Testis (tissue), 3 donors: ENCODE data around the gene ACOT9. TPM values are rescaled to one million over a fixed set of nuclear protein-coding genes. Genes with fewer than 3 reads are reported as not detected.
"Not testable (repeated sequence)": the region's sequence is repeated elsewhere in the genome, so short reads cannot be mapped to it uniquely, and the experiment has no call there.

Experiments
- DNase-seq: peaks from one replicate; pipeline ENCODE4 v3.0.0-alpha.2; 2019
- H3K27ac ChIP-seq, 2 donors: fragments of 200-600 bp; sonication (generic); one replicate each; pipeline ENCODE4 v1.5.1; 2019
- H3K27me3 ChIP-seq: fragments of 200-600 bp; sonication (generic); one replicate; pipeline ENCODE4 v1.5.1; 2019
- H3K36me3 ChIP-seq: fragments of 200-600 bp; sonication (generic); one replicate; pipeline ENCODE4 v1.5.1; 2017; ENCODE audit warnings: low read depth; ENCODE audit errors: missing control alignments
- H3K4me1 ChIP-seq: fragments of 200-600 bp; sonication (generic); one replicate; pipeline ENCODE4 v1.5.1; 2019
- H3K4me3 ChIP-seq, 2 donors: fragments of 200-600 bp; sonication (generic); one replicate each; pipeline ENCODE4 v1.5.1; 2017 to 2019
- H3K9me3 ChIP-seq: fragments of 200-600 bp; sonication (generic); one replicate; pipeline ENCODE4 v1.5.1; 2017
- CTCF ChIP-seq, 3 experiments: fragments of 450-650 bp in 2 of 3; fragments of 200-600 bp in 1 of 3; sonication (generic) in 1 of 3; IDR thresholded peaks; one replicate each; pipeline ENCODE4 v1.5.1; 2016 to 2019; ENCODE audit warnings: antibody characterized with exemption in 3 of 3, mild to moderate bottlenecking in 2 of 3, moderate library complexity in 1 of 3
- POLR2A ChIP-seq: fragments of 450-650 bp; IDR thresholded peaks from one replicate; pipeline ENCODE4 v1.6.1; 2017; ENCODE audit warnings: antibody characterized with exemption, mild to moderate bottlenecking, moderate library complexity
- WGBS, 2 donors: methylation state at CpG; one replicate each; pipeline ENCODE4 v1.1.5; 2018; 5-methylcytosine and 5-hydroxymethylcytosine counted together
- intact Hi-C: fragments of 100-400 bp; cut with DNase I; formaldehyde crosslinking; loops from one replicate; pipeline ENCODE4 v1.15.1; 2023; ENCODE audit warnings: low total_unique reads
- polyA plus RNA-seq: library from polyadenylated mRNA; stranded (reverse); fragments of 350-450 nt; fragmentation: Illumina TruSeq; extraction: RNeasy Lipid Tissue Mini Kit (QIAGEN cat#74804); gene quantifications from one replicate; pipeline ENCODE4 v1.2.3, GENCODE V29; 2014; ENCODE audit warnings: low read depth, low replicate concordance; ENCODE audit not compliant: insufficient read depth
- total RNA-seq, 2 donors: library from RNA; depleted of rRNA; stranded (reverse); fragments of >200 nt; gene quantifications; one replicate each; pipeline ENCODE4 v1.2.3, GENCODE V29; 2016

ACOT9 gene
- total and polyA plus RNA-seq, 3 donors from 2014 or later = 22.0 to 29.4 (median 27.1) TPM

- Histone ChIP-seq H3K4me3 (no peak overlapping the region), H3K9me3 (no peaks in the 10 kb centered on the region), H3K27me3 (no peaks in the 10 kb centered on the region), H3K4me1 (no peaks in the 10 kb centered on the region), H3K27ac (no peak overlapping the region), H3K36me3 (no peaks in the 10 kb centered on the region)
- WGBS, 2 donors = 40 to 70% methylated on average over 1 of the region's 1 CpG
- TF ChIP-seq CTCF (IDR thresholded peaks at IDR 0.05) = no peak
- TF ChIP-seq POLR2A = no peak
- intact Hi-C loops = no loop called here
- no peak for DNase-seq
These were observed 80.2 kb downstream of the ACOT9 start for GRCh38 chrX:23662853-23663252.

- no peak overlapping the region for H3K27ac ChIP-seq
- no peak overlapping the region for H3K4me3 ChIP-seq
- no peak for DNase-seq
- intact Hi-C loops = no loop called here
- no peaks in the 10 kb centered on the region for H3K27me3 ChIP-seq
- no peaks in the 10 kb centered on the region for H3K36me3 ChIP-seq
- 70 to 73% methylated on average over 3 of the region's 3 CpGs for WGBS, 2 donors
- H3K9me3 ChIP-seq = no peaks in the 10 kb centered on the region
- H3K4me1 ChIP-seq = no peaks in the 10 kb centered on the region
- no peak for TF ChIP-seq POLR2A
- no peak for TF ChIP-seq CTCF (IDR thresholded peaks at IDR 0.05)
These were observed 80.9 kb downstream of the ACOT9 start for GRCh38 chrX:23662187-23662586.

- TF ChIP-seq CTCF (IDR thresholded peaks at IDR 0.05) = no peak
- no peak for TF ChIP-seq POLR2A
- Histone ChIP-seq H3K9me3 (no peaks in the 10 kb centered on the region), H3K27me3 (no peaks in the 10 kb centered on the region), H3K36me3 (no peaks in the 10 kb centered on the region), H3K4me3 (no peak overlapping the region), H3K27ac (no peak overlapping the region), H3K4me1 (no peaks in the 10 kb centered on the region)
- no peak for DNase-seq
- intact Hi-C loops = no loop called here
- WGBS, 2 donors = 83 to 88% methylated on average over 1 of the region's 1 CpG
These were observed 81.4 kb downstream of the ACOT9 start for GRCh38 chrX:23661671-23662070.

GRCh38 chrX:23660766-23661132 is 82.3 kb downstream of the ACOT9 start:
- 100% methylated on average over 2 of the region's 2 CpGs for WGBS, 2 donors
- no peaks in the 10 kb centered on the region for H3K36me3 ChIP-seq
- no peak overlapping the region for H3K27ac ChIP-seq
- no peaks in the 10 kb centered on the region for H3K4me1 ChIP-seq
- intact Hi-C loops = no loop called here
- DNase-seq = no peak
- no peaks in the 10 kb centered on the region for H3K27me3 ChIP-seq
- H3K9me3 ChIP-seq = no peaks in the 10 kb centered on the region
- no peak overlapping the region for H3K4me3 ChIP-seq
- TF ChIP-seq CTCF (IDR thresholded peaks at IDR 0.05) (no peak), POLR2A (no peak)

GRCh38 chrX:23660083-23660765 is 82.9 kb downstream of the ACOT9 start:
- H3K27ac ChIP-seq, H3K36me3 ChIP-seq, H3K27me3 ChIP-seq, H3K4me3 ChIP-seq, H3K4me1 ChIP-seq, DNase-seq, H3K9me3 ChIP-seq, intact Hi-C loops: not testable (repeated sequence)
- 55 to 63% methylated on average over 2 to 8 of the region's 8 CpGs for WGBS, 2 donors
